ENCODE measurements around the gene MEGF6. TPM values are rescaled to one million over a fixed set of nuclear protein-coding genes. Genes with fewer than 3 reads are reported as not detected.

MEGF6 gene
- total RNA-seq, 2 experiments from 2014 or later: 57.5 to 62.2 TPM

DNA sequence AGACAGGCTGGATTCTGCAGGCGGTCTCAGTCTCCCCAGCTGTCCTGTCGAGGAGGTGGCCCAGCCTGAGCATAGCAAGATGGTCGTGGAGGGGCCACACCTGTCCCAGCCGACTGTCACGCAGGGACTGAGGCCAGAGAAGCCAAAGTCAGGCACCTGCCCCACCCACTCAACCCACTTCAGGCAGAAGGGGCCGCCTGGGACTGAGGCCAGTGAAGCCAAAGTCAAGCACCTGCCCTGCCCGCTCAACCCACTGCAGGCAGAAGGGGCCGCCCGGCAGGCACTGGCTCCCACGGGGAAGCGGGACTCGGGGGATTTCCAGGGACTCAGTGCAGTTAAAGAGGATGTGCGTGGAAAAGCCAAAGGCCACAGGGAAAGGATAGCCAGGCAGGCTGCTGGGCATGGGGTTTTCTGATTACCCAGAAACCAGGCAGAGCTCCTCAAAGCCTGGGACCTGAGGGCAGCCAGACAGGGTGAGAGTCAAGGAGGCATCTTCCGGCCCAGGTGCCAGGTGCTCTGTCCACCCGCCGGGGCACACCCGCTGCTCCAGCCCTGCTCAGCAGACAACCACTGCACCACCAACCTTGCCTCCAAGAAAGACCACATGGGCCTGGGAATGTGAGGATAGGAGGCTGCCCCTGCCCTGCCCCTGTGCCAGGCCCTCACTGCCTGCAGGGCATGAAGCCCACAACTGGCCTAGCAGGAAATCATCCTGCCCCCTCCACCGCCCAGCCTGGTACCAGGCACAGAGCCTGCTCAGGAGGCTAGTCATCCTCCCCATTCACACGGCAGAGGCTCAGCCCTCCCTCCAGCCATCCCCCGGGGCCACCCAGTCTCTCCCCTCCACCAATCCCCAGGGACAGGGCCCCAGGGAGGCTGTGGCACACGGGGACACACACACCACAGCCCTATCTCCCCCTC is 41.0 kb downstream of the MEGF6 start:
- ChIA-PET CTCF (no interaction called here), POLR2A (no interaction called here)
- Mint-ChIP-seq H3K27ac (no peak overlapping the region), H3K36me3 (ENCODE audit: low read depth) (no peaks in the 10 kb centered on the region), H3K4me3 (no peak overlapping the region), H3K9me3 (no peaks in the 10 kb centered on the region), H3K27me3 (no peaks in the 10 kb centered on the region), H3K4me1 (ENCODE audit: low read depth) (no peaks in the 10 kb centered on the region)
- intact Hi-C loops (cut with DNase I, micrococcal nuclease): no loop called here
- ATAC-seq (ENCODE audit: poor library complexity) (no peak), DNase-seq (no peak)
- Histone ChIP-seq H3K36me3 (ENCODE audit: insufficient read depth, low read length) (no peaks in the 10 kb centered on the region), H3K4me1 (ENCODE audit: insufficient read depth, low read length) (no peaks in the 10 kb centered on the region), H3K9me3 (ENCODE audit: control insufficient read depth in 1 of 2, insufficient read depth in 1 of 2, low read length in 2 of 2) (peaks cover 0 to 9% of the 10 kb centered on the region in 2 experiments), H3K4me3 (ENCODE audit: low read length) (no peak overlapping the region), H3K27ac (ENCODE audit: low read depth in 1 of 2, low read length in 2 of 2) (no peak overlapping the region), H3K27me3 (ENCODE audit: control insufficient read depth in 1 of 2, insufficient read depth in 2 of 2, low read length in 2 of 2) (no peaks in the 10 kb centered on the region)
- TF ChIP-seq, protein P1, sequence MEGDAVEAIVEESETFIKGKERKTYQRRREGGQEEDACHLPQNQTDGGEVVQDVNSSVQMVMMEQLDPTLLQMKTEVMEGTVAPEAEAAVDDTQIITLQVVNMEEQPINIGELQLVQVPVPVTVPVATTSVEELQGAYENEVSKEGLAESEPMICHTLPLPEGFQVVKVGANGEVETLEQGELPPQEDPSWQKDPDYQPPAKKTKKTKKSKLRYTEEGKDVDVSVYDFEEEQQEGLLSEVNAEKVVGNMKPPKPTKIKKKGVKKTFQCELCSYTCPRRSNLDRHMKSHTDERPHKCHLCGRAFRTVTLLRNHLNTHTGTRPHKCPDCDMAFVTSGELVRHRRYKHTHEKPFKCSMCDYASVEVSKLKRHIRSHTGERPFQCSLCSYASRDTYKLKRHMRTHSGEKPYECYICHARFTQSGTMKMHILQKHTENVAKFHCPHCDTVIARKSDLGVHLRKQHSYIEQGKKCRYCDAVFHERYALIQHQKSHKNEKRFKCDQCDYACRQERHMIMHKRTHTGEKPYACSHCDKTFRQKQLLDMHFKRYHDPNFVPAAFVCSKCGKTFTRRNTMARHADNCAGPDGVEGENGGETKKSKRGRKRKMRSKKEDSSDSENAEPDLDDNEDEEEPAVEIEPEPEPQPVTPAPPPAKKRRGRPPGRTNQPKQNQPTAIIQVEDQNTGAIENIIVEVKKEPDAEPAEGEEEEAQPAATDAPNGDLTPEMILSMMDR (IDR thresholded peaks at IDR 0.05): no peak

- intact Hi-C loops (cut with DNase I, micrococcal nuclease): no loop called here
- TF ChIP-seq, protein P1 (IDR thresholded peaks at IDR 0.05): no peak
- ChIA-PET POLR2A (no interaction called here), CTCF (no interaction called here)
- Histone ChIP-seq H3K27ac (ENCODE audit: low read depth in 1 of 2, low read length in 2 of 2) (no peak overlapping the region), H3K9me3 (ENCODE audit: control insufficient read depth in 1 of 2, insufficient read depth in 1 of 2, low read length in 2 of 2) (no peaks in the 10 kb centered on the region), H3K4me3 (ENCODE audit: low read length) (no peak overlapping the region), H3K4me1 (ENCODE audit: insufficient read depth, low read length) (no peaks in the 10 kb centered on the region), H3K36me3 (ENCODE audit: insufficient read depth, low read length) (no peaks in the 10 kb centered on the region), H3K27me3 (ENCODE audit: control insufficient read depth in 1 of 2, insufficient read depth in 2 of 2, low read length in 2 of 2) (no peaks in the 10 kb centered on the region)
- H3K4me3 Mint-ChIP-seq: no peak overlapping the region
- no peaks in the 10 kb centered on the region for H3K4me1 Mint-ChIP-seq (ENCODE audit: low read depth)
- no peaks in the 10 kb centered on the region for H3K9me3 Mint-ChIP-seq
- H3K27ac Mint-ChIP-seq: no peak overlapping the region
- no peaks in the 10 kb centered on the region for H3K27me3 Mint-ChIP-seq
- no peaks in the 10 kb centered on the region for H3K36me3 Mint-ChIP-seq (ENCODE audit: low read depth)
- DNase-seq: no peak
- ATAC-seq (ENCODE audit: poor library complexity): no peak
Observed at GRCh38 chr1:3569436-3569835, 41.9 kb downstream of the MEGF6 start.

- H3K27me3 Mint-ChIP-seq: no peaks in the 10 kb centered on the region
- no peak overlapping the region for H3K27ac ChIP-seq (ENCODE audit: low read depth in 1 of 2, low read length in 2 of 2)
- intact Hi-C loops (cut with DNase I, micrococcal nuclease): no loop called here
- POLR2A ChIA-PET: no interaction called here
- no peaks in the 10 kb centered on the region for H3K4me1 Mint-ChIP-seq (ENCODE audit: low read depth)
- H3K9me3 Mint-ChIP-seq: no peaks in the 10 kb centered on the region
- H3K36me3 Mint-ChIP-seq (ENCODE audit: low read depth): no peaks in the 10 kb centered on the region
- TF ChIP-seq, protein P1 (IDR thresholded peaks at IDR 0.05): no peak
- DNase-seq (no peak), ATAC-seq (ENCODE audit: poor library complexity) (no peak)
- H3K4me3 ChIP-seq (ENCODE audit: low read length): no peak overlapping the region
- H3K36me3 ChIP-seq (ENCODE audit: insufficient read depth, low read length): no peaks in the 10 kb centered on the region
- no peak overlapping the region for H3K27ac Mint-ChIP-seq
- CTCF ChIA-PET: no interaction called here
- no peaks in the 10 kb centered on the region for H3K27me3 ChIP-seq (ENCODE audit: control insufficient read depth in 1 of 2, insufficient read depth in 2 of 2, low read length in 2 of 2)
- H3K4me3 Mint-ChIP-seq: no peak overlapping the region
- H3K4me1 ChIP-seq (ENCODE audit: insufficient read depth, low read length): no peaks in the 10 kb centered on the region
- no peaks in the 10 kb centered on the region for H3K9me3 ChIP-seq (ENCODE audit: control insufficient read depth in 1 of 2, insufficient read depth in 1 of 2, low read length in 2 of 2)
Observed at GRCh38 chr1:3568815-3569435, 42.4 kb downstream of the MEGF6 start.

All from CD4-positive, alpha-beta T cell (primary cell).